ENCODE data around the gene THEMIS.

GRCh38 chr6:127894051-127894450 lies 6.8 kb downstream of the THEMIS start:
- TF ChIP-seq CTCF (IDR thresholded peaks at IDR 0.05; ENCODE audit: low read depth, low read length, poor library complexity, severe bottlenecking): no peak
- no peak for TF ChIP-seq EZH2phosphoT487 (IDR thresholded peaks at IDR 0.05; ENCODE audit: borderline replicate concordance, low read length)
